ENCODE measurements around the gene DHRS7B. TPM values are rescaled to one million over a fixed set of nuclear protein-coding genes. Genes with fewer than 3 reads are reported as not detected.

Gene DHRS7B
- total and polyA plus RNA-seq, 4 donors: 14.3 to 21.9 (median 18.7) TPM

- 95% methylated on average over 13 of the region's 13 CpGs for WGBS
- no peaks in the 10 kb centered on the region for H3K4me1 ChIP-seq (ENCODE audit: control insufficient read depth in 4 of 4, insufficient read depth in 4 of 4, low read length in 3 of 4)
- H3K27ac ChIP-seq (ENCODE audit: low read depth in 1 of 2, low read length in 2 of 2): no peak overlapping the region
- peak; percentile 23 for DNase-seq (ENCODE audit: low spot score)
- no peak overlapping the region for H3K9ac ChIP-seq (ENCODE audit: low read depth in 1 of 2, low read length in 2 of 2)
- TF ChIP-seq JUND (IDR thresholded peaks at IDR 0.05) (no peak), TAF1 (conservative IDR thresholded peaks at IDR 0.05) (no peak), FOXA1 (IDR thresholded peaks at IDR 0.05) (no peak), RAD21 (IDR thresholded peaks at IDR 0.05) (no peak), RXRA (IDR thresholded peaks at IDR 0.05) (no peak), SP1 (IDR thresholded peaks at IDR 0.05) (no peak), REST (IDR thresholded peaks at IDR 0.05) (no peak), ATF3 (IDR thresholded peaks at IDR 0.05) (no peak), NR2F2 (IDR thresholded peaks at IDR 0.05) (no peak), GABPA (IDR thresholded peaks at IDR 0.05 in 1 of 2, conservative IDR thresholded peaks at IDR 0.05 in 1 of 2) (no peak), HNF4G (IDR thresholded peaks at IDR 0.05) (no peak), EGR1 (IDR thresholded peaks at IDR 0.05; ENCODE audit: low read depth in 2 of 2) (no peak), FOXA2 (IDR thresholded peaks at IDR 0.05) (no peak), CTCF (IDR thresholded peaks at IDR 0.05; ENCODE audit: low read depth, low read length, missing input control) (no peak), HNF4A (conservative IDR thresholded peaks at IDR 0.05) (no peak), YY1 (IDR thresholded peaks at IDR 0.05) (no peak)
- TF ChIP-seq, protein P1, sequence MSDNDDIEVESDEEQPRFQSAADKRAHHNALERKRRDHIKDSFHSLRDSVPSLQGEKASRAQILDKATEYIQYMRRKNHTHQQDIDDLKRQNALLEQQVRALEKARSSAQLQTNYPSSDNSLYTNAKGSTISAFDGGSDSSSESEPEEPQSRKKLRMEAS (IDR thresholded peaks at IDR 0.05): no peak
- TF ChIP-seq, protein P2, sequence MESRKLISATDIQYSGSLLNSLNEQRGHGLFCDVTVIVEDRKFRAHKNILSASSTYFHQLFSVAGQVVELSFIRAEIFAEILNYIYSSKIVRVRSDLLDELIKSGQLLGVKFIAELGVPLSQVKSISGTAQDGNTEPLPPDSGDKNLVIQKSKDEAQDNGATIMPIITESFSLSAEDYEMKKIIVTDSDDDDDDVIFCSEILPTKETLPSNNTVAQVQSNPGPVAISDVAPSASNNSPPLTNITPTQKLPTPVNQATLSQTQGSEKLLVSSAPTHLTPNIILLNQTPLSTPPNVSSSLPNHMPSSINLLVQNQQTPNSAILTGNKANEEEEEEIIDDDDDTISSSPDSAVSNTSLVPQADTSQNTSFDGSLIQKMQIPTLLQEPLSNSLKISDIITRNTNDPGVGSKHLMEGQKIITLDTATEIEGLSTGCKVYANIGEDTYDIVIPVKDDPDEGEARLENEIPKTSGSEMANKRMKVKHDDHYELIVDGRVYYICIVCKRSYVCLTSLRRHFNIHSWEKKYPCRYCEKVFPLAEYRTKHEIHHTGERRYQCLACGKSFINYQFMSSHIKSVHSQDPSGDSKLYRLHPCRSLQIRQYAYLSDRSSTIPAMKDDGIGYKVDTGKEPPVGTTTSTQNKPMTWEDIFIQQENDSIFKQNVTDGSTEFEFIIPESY (IDR thresholded peaks at IDR 0.05): no peak
- no peaks in the 10 kb centered on the region for H3K9me3 ChIP-seq (ENCODE audit: control insufficient read depth in 4 of 4, low read length in 3 of 4)
- no peaks in the 10 kb centered on the region for H3K27me3 ChIP-seq (ENCODE audit: control insufficient read depth in 4 of 4, insufficient read depth in 4 of 4, low read length in 3 of 4)
- no peak overlapping the region for H3K4me3 ChIP-seq (ENCODE audit: low read depth in 1 of 3, low read length in 3 of 3)
- peaks cover 0 to 5% (median 2%) of the 10 kb centered on the region in 4 donors for H3K36me3 ChIP-seq (ENCODE audit: control insufficient read depth in 4 of 4, insufficient read depth in 3 of 4, low read depth in 1 of 4, low read length in 3 of 4)
Observed at GRCh38 chr17:21177854-21178600, 51.3 kb downstream of the DHRS7B start.

All from liver (tissue), 9 donors.